IMR-90 (cell line): ENCODE measurements around the gene TMBIM6. TPM values are rescaled to one million over a fixed set of nuclear protein-coding genes. Genes with fewer than 3 reads are reported as not detected.
A peak's percentile ranks its signal among the peaks of the same experiment; 100 is the strongest.

Experiments used
- ATAC-seq: fragments of 200-7000 bp; cut with Tn5 transposase; 2 replicates; pipeline ENCODE4 v1.9.1; 2020; ENCODE audit warnings: low read depth, mild to moderate bottlenecking, moderate library complexity
- BruUV-seq: library from RNA; stranded (reverse); fragments of 400-500 nt; replicated peaks from 2 replicates; lab custom pipeline; 2021; lab: Mats Ljungman, UMichigan
- CTCF ChIA-PET: fragments of 300-600 bp; formaldehyde crosslinking; extraction: SDS; loops from one replicate; lab custom pipeline; 2021; ENCODE audit warnings: antibody characterized with exemption; lab: Yijun Ruan, JAX
- POLR2A ChIA-PET: fragments of 300-600 bp; sonication (Branson Sonifier 250); formaldehyde crosslinking; loops from one replicate; lab custom pipeline; 2022; ENCODE audit warnings: antibody characterized with exemption; ENCODE audit not compliant: unreplicated experiment; lab: Charles Lee
- DNase-seq: peaks from one replicate; pipeline ENCODE4 v3.0.0; 2013
- H2AFZ ChIP-seq: replicated peaks from 2 replicates; pipeline ENCODE3; 2013; ENCODE audit warnings: low read length, mild to moderate bottlenecking; ENCODE audit not compliant: poor library complexity
- H2AK5ac ChIP-seq: 2 replicates; pipeline ENCODE4 v1.6.1; 2013; ENCODE audit warnings: low read depth, low read length, inconsistent platforms
- H2AK9ac ChIP-seq: replicated peaks from 2 replicates; pipeline ENCODE3; 2013; ENCODE audit warnings: mild to moderate bottlenecking, low read depth, low read length, moderate library complexity; ENCODE audit not compliant: poor library complexity
- H2BK120ac ChIP-seq: 2 replicates; pipeline ENCODE4 v1.6.1; 2013; ENCODE audit warnings: low read depth, low read length, inconsistent platforms
- H2BK15ac ChIP-seq: 3 replicates; pipeline ENCODE4 v1.6.1; 2013; ENCODE audit warnings: low read depth, low read length, inconsistent platforms
- H2BK20ac ChIP-seq: 2 replicates; pipeline ENCODE4 v1.6.1; 2013; ENCODE audit warnings: low read depth, mild to moderate bottlenecking, inconsistent platforms, low read length, moderate library complexity
- H2BK5ac ChIP-seq: 2 replicates; pipeline ENCODE4 v1.6.1; 2013; ENCODE audit warnings: mild to moderate bottlenecking, low read depth, low read length, inconsistent platforms; ENCODE audit not compliant: poor library complexity, severe bottlenecking
- H3K14ac ChIP-seq: replicated peaks from 2 replicates; pipeline ENCODE4 v1.6.1; 2013; ENCODE audit warnings: low read depth, low read length, inconsistent platforms
- H3K18ac ChIP-seq: 2 replicates; pipeline ENCODE4 v1.6.1; 2013; ENCODE audit warnings: low read depth, low read length, control low read depth
- H3K23ac ChIP-seq: 2 replicates; pipeline ENCODE4 v1.6.1; 2013; ENCODE audit warnings: low read depth, low read length, inconsistent platforms
- H3K27ac ChIP-seq: 2 replicates; pipeline ENCODE4 v1.5.1; 2013; ENCODE audit warnings: mild to moderate bottlenecking, control low read depth, low read length; ENCODE audit not compliant: insufficient read depth
- H3K27me3 ChIP-seq: 2 replicates; pipeline ENCODE4 v1.6.1; 2013; ENCODE audit warnings: low read length; ENCODE audit not compliant: control insufficient read depth, insufficient read depth
- H3K36me3 ChIP-seq: 2 replicates; pipeline ENCODE4 v1.6.1; 2013; ENCODE audit warnings: low read length, mixed read lengths; ENCODE audit not compliant: control insufficient read depth, insufficient read depth
- H3K4ac ChIP-seq: 2 replicates; pipeline ENCODE4 v1.6.1; 2013; ENCODE audit warnings: low read depth, low read length, inconsistent platforms
- H3K4me1 ChIP-seq: 2 replicates; pipeline ENCODE4 v1.6.1; 2013; ENCODE audit warnings: low read length, mixed read lengths; ENCODE audit not compliant: control insufficient read depth, insufficient read depth
- H3K4me2 ChIP-seq: 2 replicates; pipeline ENCODE4 v1.6.1; 2013; ENCODE audit warnings: low read depth, mild to moderate bottlenecking, control low read depth, low read length, moderate library complexity
- H3K4me3 ChIP-seq: 2 replicates; pipeline ENCODE4 v1.5.1; 2013; ENCODE audit warnings: low read depth, mild to moderate bottlenecking, control low read depth, low read length, moderate library complexity; ENCODE audit not compliant: insufficient read depth
- H3K56ac ChIP-seq: 2 replicates; pipeline ENCODE4 v1.6.1; 2013; ENCODE audit warnings: low read length, inconsistent platforms; ENCODE audit not compliant: insufficient read depth; ENCODE audit errors: extremely low read depth
- H3K79me1 ChIP-seq, 2 experiments: 2 replicates each; pipeline ENCODE4 v1.6.1; 2013; ENCODE audit warnings: low read length in 2 of 2, inconsistent platforms in 1 of 2, low read depth in 1 of 2
- H3K9ac ChIP-seq: 2 replicates; pipeline ENCODE4 v1.6.1; 2013; ENCODE audit warnings: low read depth, low read length, control low read depth
- H3K9me1 ChIP-seq: 2 replicates; pipeline ENCODE4 v1.6.1; 2013; ENCODE audit warnings: low read length, inconsistent platforms; ENCODE audit not compliant: insufficient read depth
- H3K9me3 ChIP-seq: 2 replicates; pipeline ENCODE4 v1.6.1; 2013; ENCODE audit warnings: low read length; ENCODE audit not compliant: control insufficient read depth, insufficient read depth
- H4K20me1 ChIP-seq: 2 replicates; pipeline ENCODE4 v1.6.1; 2013; ENCODE audit warnings: low read length, inconsistent platforms; ENCODE audit not compliant: insufficient read depth
- H4K5ac ChIP-seq: 2 replicates; pipeline ENCODE4 v1.6.1; 2013; ENCODE audit warnings: mild to moderate bottlenecking, low read depth, low read length, control low read depth
- H4K8ac ChIP-seq, 2 experiments: 2 replicates each; pipeline ENCODE4 v1.6.1; 2013; ENCODE audit warnings: low read depth in 2 of 2, low read length in 2 of 2, control low read depth in 1 of 2, inconsistent platforms in 1 of 2
- H4K91ac ChIP-seq: 2 replicates; pipeline ENCODE4 v1.6.1; 2013; ENCODE audit warnings: low read depth, low read length, inconsistent platforms; ENCODE audit not compliant: insufficient read depth
- BHLHE40 ChIP-seq: fragments of 150-350 bp; IDR thresholded peaks from 2 replicates; pipeline ENCODE4 v1.6.1; 2016; ENCODE audit warnings: mild to moderate bottlenecking, low read depth, low read length
- CEBPB ChIP-seq: IDR thresholded peaks from 2 replicates; pipeline ENCODE4 v1.6.1; 2012; ENCODE audit warnings: low read depth, low read length, improper control_type of control experiment
- CHD1 ChIP-seq: IDR thresholded peaks from 2 replicates; pipeline ENCODE4 v1.6.1; 2012; ENCODE audit warnings: low read depth, low read length, improper control_type of control experiment
- FOS ChIP-seq: fragments of 150-350 bp; IDR thresholded peaks from 2 replicates; pipeline ENCODE4 v1.6.1; 2016; ENCODE audit warnings: low read depth, low read length
- MAFK ChIP-seq: IDR thresholded peaks from 2 replicates; pipeline ENCODE4 v1.6.1; 2012; ENCODE audit warnings: low read depth, low read length, improper control_type of control experiment
- MAZ ChIP-seq: IDR thresholded peaks from 2 replicates; pipeline ENCODE4 v1.6.1; 2012; ENCODE audit warnings: low read depth, mild to moderate bottlenecking, low read length, improper control_type of control experiment, moderate library complexity, borderline replicate concordance
- MXI1 ChIP-seq: IDR thresholded peaks from 2 replicates; pipeline ENCODE4 v1.6.1; 2012; ENCODE audit warnings: low read depth, mild to moderate bottlenecking, low read length, moderate library complexity, borderline replicate concordance
- NFE2L2 ChIP-seq: fragments of 150-350 bp; IDR thresholded peaks from 2 replicates; pipeline ENCODE4 v1.6.1; 2016; ENCODE audit warnings: low read depth, mild to moderate bottlenecking, low read length
- POLR2A ChIP-seq: IDR thresholded peaks from 2 replicates; pipeline ENCODE4 v1.6.1; 2012; ENCODE audit warnings: mild to moderate bottlenecking, low read depth, low read length
- RAD21 ChIP-seq: IDR thresholded peaks from 2 replicates; pipeline ENCODE4 v1.6.1; 2012; ENCODE audit warnings: low read length, improper control_type of control experiment
- RCOR1 ChIP-seq: IDR thresholded peaks from 2 replicates; pipeline ENCODE4 v1.6.1; 2012; ENCODE audit warnings: mild to moderate bottlenecking, low read length, improper control_type of control experiment; ENCODE audit not compliant: insufficient replicate concordance
- RFX5 ChIP-seq: IDR thresholded peaks from 2 replicates; pipeline ENCODE4 v1.8.0; 2012; ENCODE audit warnings: low read depth, mild to moderate bottlenecking, low read length, moderate library complexity
- SMC3 ChIP-seq: fragments of 150-350 bp; IDR thresholded peaks from 2 replicates; pipeline ENCODE4 v1.6.1; 2016; ENCODE audit warnings: low read depth, mild to moderate bottlenecking, antibody characterized with exemption, low read length, moderate library complexity
- WGBS, 2 experiments: methylation state at CpG; one replicate each; pipeline versions ENCODE4 v1.1.5 to v1.1.7; 2013; ENCODE audit warnings: missing lambda C conversion rate in 2 of 2; ENCODE audit not compliant: insufficient read length in 1 of 2; ENCODE audit errors: extremely low coverage in 2 of 2; 5-methylcytosine and 5-hydroxymethylcytosine counted together
- dilution Hi-C: fragments of 300-500 bp; cut with HindIII; formaldehyde crosslinking; loops from one replicate; pipeline ENCODE4 v1.14.3; 2018; ENCODE audit warnings: low sequenced_read_pairs; ENCODE audit not compliant: unreplicated experiment
- in situ Hi-C: fragments of 300-500 bp; cut with MboI; formaldehyde crosslinking; loops from 3 replicates; pipeline ENCODE4 v1.14.3; 2019; ENCODE audit warnings: low sequenced_read_pairs, inconsistent platforms, mixed read lengths
- intact Hi-C: fragments of 100-400 bp; cut with micrococcal nuclease; formaldehyde crosslinking; loops from 2 replicates; pipeline ENCODE4 v1.10.0; 2022
- polyA plus RNA-seq, 3 experiments: library from polyadenylated mRNA; depleted of rRNA; stranded (reverse); fragments of >200 nt; gene quantifications; 2 replicates each; pipeline ENCODE4 v1.2.3, GENCODE V29; 2012; ENCODE audit warnings: low replicate concordance in 1 of 3
- total RNA-seq: library from RNA; depleted of rRNA; stranded (reverse); fragments of >200 nt; gene quantifications from 2 replicates; pipeline ENCODE4 v1.2.3, GENCODE V29; 2012
- TF ChIP-seq, protein P1 (sequence below): fragments of 150-350 bp; IDR thresholded peaks from 2 replicates; pipeline ENCODE4 v1.6.1; 2016; ENCODE audit warnings: low read depth, mild to moderate bottlenecking, low read length, moderate library complexity, borderline replicate concordance
- TF ChIP-seq, protein P2 (sequence below): conservative IDR thresholded peaks from 2 replicates; pipeline ENCODE4 v1.5.1; 2012; ENCODE audit warnings: mild to moderate bottlenecking, low read depth, low read length, improper control_type of control experiment

Gene TMBIM6
- total and polyA plus RNA-seq, 2 of the 4 experiments (the other 2 are of a cell fraction), result 255 to 285 TPM

DNA sequence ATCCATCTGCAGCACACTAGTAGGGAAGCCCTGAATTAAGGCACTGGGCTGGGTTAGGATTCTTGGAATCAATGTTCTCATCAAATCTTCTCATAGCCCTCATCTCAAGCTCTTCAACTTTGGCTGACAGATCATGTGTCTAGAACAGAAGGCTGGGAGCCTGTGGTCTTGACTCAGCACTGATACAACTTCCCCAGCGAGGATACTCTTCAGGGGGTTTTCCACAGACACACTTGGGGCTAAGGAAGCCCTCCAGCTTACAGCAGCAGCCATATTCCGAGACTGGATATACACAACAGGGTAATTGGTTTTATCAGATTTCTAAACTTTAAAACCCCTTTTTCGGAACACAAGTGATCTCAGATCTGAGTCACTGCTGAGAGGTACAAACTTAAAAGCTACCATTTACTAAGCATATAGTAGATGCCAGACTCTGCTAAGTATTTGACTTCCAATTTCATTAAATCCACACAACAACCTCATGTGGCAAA lies 37.7 kb upstream of the TMBIM6 start:
- peak overlapping the region; percentile 18 for H3K4me2 ChIP-seq
- in situ Hi-C loops, result no loop called here
- ChIA-PET CTCF (interaction anchor here (0.8 to 3.6 kb wide), 3 partner anchors 31 to 59 kb away, joined by 3 to 13 read pairs (median 5); partner anchors contain the start of gene TMBIM6), POLR2A (interaction anchor here (1.5 kb wide), 1 partner anchor 37 kb away, joined by 4 read pairs; the partner anchor contains the start of gene TMBIM6)
- no peak overlapping the region for H2AFZ ChIP-seq
- H2AK5ac ChIP-seq, result peak overlapping the region; percentile 78; the same call in 1 of the 2 replicates
- no peak overlapping the region for H3K4me3 ChIP-seq
- peak overlapping the region; percentile 25; the same call in 1 of the 2 replicates for H3K23ac ChIP-seq
- peak overlapping the region; percentile 44; the same call in 1 of the 2 replicates for H3K14ac ChIP-seq
- WGBS, 2 experiments, result no CpG with 5 or more reads among the region's 3 CpGs
- DNase-seq (peak; percentile 92), ATAC-seq (no peak)
- H3K79me1 ChIP-seq, result peaks cover 10 to 54% of the 10 kb centered on the region in 2 experiments
- H2AK9ac ChIP-seq, result peak overlapping the region; percentile 21
- H3K4me1 ChIP-seq, result peaks cover 32% of the 10 kb centered on the region
- peaks cover 29% of the 10 kb centered on the region for H4K20me1 ChIP-seq
- H3K27me3 ChIP-seq, result no peaks in the 10 kb centered on the region; the same call in 1 of the 2 replicates
- H2BK20ac ChIP-seq, result 0 out of 2 replicates have a peak overlapping the region, but pooled peaks have one; percentile 26
- H4K91ac ChIP-seq, result no peak overlapping the region
- H2BK120ac ChIP-seq, result peak overlapping the region; percentile 16; the same call in 1 of the 2 replicates
- no peak overlapping the region for H4K5ac ChIP-seq
- no peak overlapping the region for H3K27ac ChIP-seq
- dilution Hi-C loops, result no loop called here
- no peaks in the 10 kb centered on the region for H3K36me3 ChIP-seq
- no peak overlapping the region; the same call in 1 of the 2 replicates for H3K18ac ChIP-seq
- no peak overlapping the region; a peak in 1 of 4 replicates for H4K8ac ChIP-seq
- intact Hi-C loops, result no loop called here
- H3K56ac ChIP-seq, result no peak overlapping the region
- H3K4ac ChIP-seq, result peak overlapping the region; percentile 26; the same call in 1 of the 2 replicates
- 0 out of 3 replicates have a peak overlapping the region, but pooled peaks have one; percentile 20 for H2BK15ac ChIP-seq
- BruUV-seq, result no TSS peak
- H3K9me3 ChIP-seq, result no peaks in the 10 kb centered on the region
- peak overlapping the region; percentile 59 for H2BK5ac ChIP-seq
- no peak overlapping the region; the same call in 1 of the 2 replicates for H3K9ac ChIP-seq
- H3K9me1 ChIP-seq, result peaks cover 24% of the 10 kb centered on the region
- TF ChIP-seq MXI1 (0 out of 2 replicates have a peak, but pooled peaks have one; percentile 14), MAZ (no peak), SMC3 (no peak), RFX5 (no peak), BHLHE40 (no peak), FOS (0 out of 2 replicates have a peak, but pooled peaks have one; percentile 9), CHD1 (no peak), POLR2A (no peak), RCOR1 (no peak), NFE2L2 (peak; percentile 23; the same call in 1 of the 2 replicates), RAD21 (no peak), MAFK (no peak), CEBPB (no peak)
- TF ChIP-seq, protein P1, sequence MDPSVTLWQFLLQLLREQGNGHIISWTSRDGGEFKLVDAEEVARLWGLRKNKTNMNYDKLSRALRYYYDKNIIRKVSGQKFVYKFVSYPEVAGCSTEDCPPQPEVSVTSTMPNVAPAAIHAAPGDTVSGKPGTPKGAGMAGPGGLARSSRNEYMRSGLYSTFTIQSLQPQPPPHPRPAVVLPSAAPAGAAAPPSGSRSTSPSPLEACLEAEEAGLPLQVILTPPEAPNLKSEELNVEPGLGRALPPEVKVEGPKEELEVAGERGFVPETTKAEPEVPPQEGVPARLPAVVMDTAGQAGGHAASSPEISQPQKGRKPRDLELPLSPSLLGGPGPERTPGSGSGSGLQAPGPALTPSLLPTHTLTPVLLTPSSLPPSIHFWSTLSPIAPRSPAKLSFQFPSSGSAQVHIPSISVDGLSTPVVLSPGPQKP, result no peak
- TF ChIP-seq, protein P2, sequence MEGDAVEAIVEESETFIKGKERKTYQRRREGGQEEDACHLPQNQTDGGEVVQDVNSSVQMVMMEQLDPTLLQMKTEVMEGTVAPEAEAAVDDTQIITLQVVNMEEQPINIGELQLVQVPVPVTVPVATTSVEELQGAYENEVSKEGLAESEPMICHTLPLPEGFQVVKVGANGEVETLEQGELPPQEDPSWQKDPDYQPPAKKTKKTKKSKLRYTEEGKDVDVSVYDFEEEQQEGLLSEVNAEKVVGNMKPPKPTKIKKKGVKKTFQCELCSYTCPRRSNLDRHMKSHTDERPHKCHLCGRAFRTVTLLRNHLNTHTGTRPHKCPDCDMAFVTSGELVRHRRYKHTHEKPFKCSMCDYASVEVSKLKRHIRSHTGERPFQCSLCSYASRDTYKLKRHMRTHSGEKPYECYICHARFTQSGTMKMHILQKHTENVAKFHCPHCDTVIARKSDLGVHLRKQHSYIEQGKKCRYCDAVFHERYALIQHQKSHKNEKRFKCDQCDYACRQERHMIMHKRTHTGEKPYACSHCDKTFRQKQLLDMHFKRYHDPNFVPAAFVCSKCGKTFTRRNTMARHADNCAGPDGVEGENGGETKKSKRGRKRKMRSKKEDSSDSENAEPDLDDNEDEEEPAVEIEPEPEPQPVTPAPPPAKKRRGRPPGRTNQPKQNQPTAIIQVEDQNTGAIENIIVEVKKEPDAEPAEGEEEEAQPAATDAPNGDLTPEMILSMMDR, result no peak
